Keratinocyte (primary cell): Measurements from ENCODE around the gene COMMD6.

Source experiments
- EZH2 ChIP-seq: IDR thresholded peaks from one replicate; pipeline ENCODE4 v1.6.1; 2012; ENCODE audit warnings: inconsistent platforms, mild to moderate bottlenecking, low read length, moderate library complexity
- TF ChIP-seq, protein P1 (sequence below), 3 experiments: IDR thresholded peaks in 1 of 3; conservative IDR thresholded peaks in 1 of 3; optimal IDR thresholded peaks in 1 of 3; 2 replicates in 2 of 3; 3 replicates in 1 of 3; pipeline versions ENCODE3 to v1.5.1; 2011; ENCODE audit warnings: low read length in 3 of 3, mild to moderate bottlenecking in 3 of 3, moderate library complexity in 2 of 3, control low read depth in 1 of 3, inconsistent platforms in 1 of 3; ENCODE audit not compliant: insufficient read depth in 2 of 3; ENCODE audit errors: extremely low read depth in 1 of 3

DNA sequence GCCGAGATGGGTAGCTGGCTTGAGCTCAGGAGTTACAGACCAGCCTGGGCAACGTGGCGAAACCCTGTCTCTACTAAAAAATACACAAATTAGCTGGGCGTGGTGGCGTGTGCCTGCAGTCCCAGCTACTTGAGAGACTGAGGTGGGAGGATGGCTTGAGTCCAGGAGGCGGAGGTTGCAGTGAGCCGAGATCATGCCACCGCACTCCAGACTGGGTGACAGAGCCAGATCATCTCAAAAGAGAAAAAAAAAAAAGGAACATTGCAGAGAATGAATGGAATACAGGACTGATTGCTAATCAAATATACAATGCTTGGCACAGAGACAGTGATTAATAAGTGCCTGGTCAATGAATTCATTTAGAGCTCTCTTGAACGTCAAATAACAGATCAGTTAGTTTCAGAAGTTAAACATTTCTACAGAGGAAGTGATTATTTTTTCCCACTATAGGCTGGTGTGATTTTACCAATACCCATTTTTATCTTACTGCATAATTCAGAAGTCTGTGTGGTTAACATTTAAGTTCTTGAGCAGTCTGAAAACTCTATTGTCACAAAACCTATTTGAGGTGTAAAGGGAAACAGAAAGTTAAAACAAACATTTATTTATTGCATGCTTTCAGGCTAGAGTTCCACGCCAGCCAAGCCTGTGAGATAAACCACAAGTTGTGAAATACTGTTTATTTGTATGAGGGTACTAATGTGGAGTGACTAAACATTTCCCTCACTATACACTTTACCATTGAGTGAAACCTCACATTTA is 48.0 kb downstream of the COMMD6 start:
- TF ChIP-seq, protein P1, sequence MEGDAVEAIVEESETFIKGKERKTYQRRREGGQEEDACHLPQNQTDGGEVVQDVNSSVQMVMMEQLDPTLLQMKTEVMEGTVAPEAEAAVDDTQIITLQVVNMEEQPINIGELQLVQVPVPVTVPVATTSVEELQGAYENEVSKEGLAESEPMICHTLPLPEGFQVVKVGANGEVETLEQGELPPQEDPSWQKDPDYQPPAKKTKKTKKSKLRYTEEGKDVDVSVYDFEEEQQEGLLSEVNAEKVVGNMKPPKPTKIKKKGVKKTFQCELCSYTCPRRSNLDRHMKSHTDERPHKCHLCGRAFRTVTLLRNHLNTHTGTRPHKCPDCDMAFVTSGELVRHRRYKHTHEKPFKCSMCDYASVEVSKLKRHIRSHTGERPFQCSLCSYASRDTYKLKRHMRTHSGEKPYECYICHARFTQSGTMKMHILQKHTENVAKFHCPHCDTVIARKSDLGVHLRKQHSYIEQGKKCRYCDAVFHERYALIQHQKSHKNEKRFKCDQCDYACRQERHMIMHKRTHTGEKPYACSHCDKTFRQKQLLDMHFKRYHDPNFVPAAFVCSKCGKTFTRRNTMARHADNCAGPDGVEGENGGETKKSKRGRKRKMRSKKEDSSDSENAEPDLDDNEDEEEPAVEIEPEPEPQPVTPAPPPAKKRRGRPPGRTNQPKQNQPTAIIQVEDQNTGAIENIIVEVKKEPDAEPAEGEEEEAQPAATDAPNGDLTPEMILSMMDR (optimal IDR thresholded peaks at IDR 0.05 in 1 of 3, IDR thresholded peaks at IDR 0.05 in 1 of 3, conservative IDR thresholded peaks at IDR 0.05 in 1 of 3; ENCODE audit: extremely low read depth in 1 of 3, insufficient read depth in 2 of 3, low read length in 3 of 3): no peak
- no peak for TF ChIP-seq EZH2
